HG02798 (cell line): ENCODE measurements around the gene SLC25A22.
A peak's percentile ranks its signal among the peaks of the same experiment; 100 is the strongest.

Experiments used
- ATAC-seq: cut with Tn5 transposase; IDR thresholded peaks from one replicate; pipeline ENCODE4 v1.9.1; 2021; ENCODE audit warnings: mild to moderate bottlenecking; ENCODE audit not compliant: unreplicated experiment, poor library complexity

The SLC25A22 gene

DNA sequence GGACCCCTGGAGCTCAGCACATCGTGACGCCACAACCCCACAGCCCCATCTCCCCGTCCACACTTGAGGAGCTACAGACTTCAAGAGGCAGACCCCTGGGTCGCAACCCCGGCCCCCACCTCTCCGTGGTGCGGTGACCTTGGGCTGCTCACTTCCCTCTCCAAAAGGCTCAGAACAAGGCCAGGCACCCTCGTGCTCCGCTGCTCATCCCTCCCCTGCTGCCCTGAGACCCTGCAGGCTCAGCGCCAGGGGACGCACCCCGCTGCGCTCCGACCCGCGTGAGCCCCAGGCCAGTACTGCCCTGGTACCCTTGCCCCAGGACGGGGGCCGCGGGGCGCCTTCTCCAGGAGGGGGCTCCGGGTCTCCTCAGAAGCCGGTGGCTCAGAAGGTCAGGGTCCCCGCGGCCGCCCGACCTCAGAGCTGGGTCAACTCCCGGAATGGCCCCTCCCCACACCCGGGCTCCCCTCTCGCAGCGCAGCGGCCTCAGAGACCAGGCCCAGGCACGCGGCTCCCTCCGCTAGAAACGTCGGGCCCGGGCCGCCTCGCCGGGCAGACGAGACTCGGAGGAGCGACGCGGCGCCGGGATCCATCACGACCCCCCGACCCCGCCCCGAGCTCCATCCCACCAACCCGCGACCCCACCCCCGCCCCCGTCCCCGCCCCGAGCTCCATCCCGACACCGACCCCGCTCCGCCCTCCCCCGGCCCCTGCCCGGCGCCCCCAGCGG lies 21.4 kb downstream of the SLC25A22 start:
- ATAC-seq: peak; percentile 47

GRCh38 chr11:776263-776560 lies 21.9 kb downstream of the SLC25A22 start:
- ATAC-seq: no peak

DNA sequence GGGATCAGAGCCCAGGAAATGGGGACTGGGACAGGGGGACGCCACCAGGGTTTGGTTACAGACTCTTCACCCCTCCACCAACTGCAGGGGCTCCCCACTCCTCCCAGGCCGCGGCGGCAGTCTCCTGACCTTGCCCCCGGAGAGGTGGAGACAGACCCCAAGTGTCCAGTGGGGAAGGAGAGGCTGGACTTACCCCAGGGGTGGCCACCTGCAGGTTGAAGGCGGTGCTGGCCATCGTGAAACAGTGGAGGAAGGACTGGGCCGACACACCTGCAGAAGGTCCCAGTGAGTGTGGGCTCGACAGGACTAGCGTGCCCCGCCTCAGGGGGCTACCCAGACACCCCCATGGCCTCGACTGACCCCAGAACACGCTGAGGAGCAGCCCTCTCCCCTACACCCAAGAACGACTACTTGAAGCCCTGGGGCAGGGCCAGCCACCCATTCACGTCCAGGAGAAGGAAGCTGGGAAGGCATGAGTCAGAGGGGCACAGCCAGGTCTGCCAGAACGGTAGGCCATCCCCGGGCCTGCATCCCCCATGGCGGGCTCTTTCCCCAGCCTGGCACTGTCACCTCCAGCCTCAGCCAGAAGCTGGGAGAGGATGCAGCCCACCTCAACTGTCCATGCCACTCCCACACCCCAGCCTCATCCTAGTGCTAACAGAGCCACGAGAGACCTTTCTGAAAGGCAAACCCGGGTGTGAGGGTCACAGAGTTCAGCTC lies 23.0 kb downstream of the SLC25A22 start:
- no peak for ATAC-seq

DNA sequence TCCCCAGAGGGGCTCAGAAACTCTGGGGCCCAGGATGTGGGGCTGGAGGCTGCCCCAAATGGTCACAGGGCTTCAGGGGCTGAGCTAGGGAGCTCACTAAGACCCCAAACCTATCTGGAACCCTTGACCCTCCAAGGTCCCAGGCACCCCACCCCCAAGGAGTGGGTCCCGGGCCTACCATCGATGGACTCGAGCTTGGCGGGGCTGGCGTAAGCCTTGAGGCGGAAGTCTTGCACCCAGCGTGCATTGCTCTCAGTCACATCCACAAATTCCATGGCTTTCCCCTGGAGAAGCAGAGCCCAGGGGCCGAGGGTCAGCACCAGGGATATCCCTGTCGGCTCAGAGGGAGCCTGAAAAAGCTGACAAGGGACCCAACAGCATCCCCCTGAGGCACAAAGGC lies 24.3 kb downstream of the SLC25A22 start:
- no peak for ATAC-seq

DNA sequence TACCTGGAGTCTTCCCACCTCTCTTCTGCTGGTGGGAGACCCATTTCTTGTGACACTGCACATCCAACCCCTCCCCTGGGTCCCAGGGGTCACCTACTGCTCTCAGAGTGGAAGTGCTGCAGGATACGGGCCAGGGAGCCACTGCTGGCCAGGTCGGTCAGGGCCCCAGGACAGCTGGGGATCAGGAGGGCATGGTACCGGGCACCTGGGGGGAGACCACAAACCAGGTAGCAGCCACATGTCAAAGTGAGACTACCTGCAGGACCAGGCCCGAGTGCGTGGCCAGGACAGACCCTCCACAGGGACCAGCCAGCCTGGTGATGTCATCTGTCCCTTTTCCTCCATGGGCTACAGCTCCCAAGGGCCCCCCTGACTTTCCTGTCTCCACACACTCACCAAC lies 24.7 kb downstream of the SLC25A22 start:
- no peak for ATAC-seq

DNA sequence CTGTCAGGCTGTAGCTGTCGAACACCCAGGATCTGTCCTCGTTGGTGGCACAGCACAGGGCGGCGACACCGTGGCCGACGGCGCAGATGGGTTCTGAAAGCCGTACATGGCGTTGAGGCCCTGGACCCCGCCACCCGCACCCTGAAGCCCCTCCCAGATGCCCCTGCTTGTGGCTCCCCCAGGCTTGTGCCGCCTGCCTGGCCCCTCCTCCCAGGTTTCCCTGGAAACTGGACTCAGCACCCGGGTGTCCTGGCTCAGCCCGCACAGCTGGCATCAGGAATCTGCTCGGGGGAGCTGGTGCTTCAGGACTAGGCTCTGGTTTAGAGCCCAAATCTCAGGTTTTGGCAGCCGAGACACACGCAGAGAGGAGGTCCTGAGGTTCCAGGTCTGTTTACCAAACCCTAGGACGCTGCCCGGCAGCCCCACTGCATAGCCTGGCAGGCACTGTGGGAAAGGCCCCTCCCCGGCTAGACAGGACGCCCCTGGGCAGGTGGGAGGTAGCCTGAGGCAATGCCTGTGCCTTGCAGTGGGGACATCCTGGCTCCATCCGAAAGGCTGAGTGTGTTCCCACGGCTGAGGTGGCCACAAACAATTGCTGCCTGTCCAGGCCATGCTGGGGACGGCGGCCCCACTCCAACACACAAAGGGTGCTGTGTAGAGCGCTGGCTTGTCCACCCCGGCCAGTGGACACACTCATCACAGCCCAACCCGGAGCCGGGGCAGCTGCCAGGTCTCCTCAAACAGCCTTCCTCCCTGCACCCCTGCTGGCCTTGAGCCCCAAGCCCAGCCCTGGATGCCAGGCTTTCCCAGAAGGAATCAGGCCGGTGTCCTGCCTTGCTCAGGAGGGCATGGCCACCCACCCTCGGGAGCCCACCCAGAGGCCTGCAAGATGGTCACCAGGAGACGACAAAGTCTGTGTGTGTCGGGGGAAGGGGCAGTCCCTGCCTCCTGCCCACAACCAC lies 25.4 kb downstream of the SLC25A22 start:
- ATAC-seq: no peak

DNA sequence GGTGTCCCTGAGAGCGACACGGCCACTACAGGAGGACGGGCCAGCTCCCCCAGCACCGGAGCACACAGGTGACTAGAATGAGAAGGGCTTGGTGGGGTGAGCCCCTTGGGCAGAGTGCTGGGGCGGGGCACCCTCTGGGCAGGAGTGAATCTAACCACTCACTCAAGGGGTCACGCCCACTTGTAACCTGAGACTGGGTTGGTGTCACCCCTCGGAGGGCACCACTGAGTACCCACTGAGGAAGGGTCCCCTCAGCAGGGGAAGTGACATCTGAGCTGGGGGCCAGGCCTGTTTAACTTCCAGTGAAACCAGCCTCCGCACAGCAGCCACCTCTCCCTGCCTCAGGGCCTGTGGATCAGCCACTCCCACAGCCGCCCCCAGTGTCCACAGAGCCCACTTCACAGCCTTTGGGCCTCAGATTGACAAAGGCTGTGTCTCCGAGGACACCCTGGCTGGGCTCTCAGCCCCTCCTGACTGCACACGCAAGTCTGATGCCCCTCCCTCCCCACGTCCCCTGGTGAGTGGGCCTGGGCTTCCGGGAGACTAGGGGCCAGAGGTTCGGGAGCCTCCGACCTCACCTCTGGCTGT lies 26.4 kb downstream of the SLC25A22 start:
- ATAC-seq: no peak

- ATAC-seq: no peak
Measured at GRCh38 chr11:770642-771616, 27.2 kb downstream of the SLC25A22 start.

DNA sequence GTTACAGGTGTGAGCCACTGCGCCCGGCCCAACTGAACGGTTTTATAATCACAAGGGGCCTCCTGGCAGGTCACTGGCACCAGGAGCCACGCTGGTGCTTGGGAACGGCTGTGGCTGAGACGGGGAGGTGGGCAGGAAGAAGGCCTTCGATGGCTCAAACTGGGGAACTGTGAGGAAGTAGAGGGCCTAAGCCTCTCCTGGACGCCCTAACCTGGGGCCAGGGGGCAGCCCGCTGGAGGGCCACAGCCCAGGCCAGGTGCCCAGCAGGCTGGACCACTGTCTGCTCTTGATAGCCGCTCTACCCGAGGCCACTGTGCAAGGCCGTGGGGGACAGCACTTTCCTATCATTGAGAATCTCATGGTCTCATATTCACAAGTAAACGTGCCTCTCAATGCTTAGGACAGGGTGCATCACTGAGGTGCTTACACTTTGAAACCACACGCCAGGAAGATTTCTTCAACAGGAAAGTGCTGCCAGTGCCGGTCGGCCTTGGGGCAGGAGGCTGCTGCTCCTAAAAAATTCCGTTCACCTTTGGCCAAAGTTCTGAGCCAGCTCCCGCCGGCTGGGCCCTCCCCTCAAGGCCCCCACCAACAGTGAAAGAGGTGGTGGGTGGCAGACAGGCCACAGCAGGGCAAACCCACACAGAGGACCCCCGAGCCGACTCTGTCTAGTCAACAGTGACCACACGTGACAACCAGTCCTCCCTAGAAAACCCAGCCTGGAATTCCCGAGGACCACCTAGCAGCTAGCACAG lies 28.0 kb downstream of the SLC25A22 start:
- ATAC-seq: no peak

DNA sequence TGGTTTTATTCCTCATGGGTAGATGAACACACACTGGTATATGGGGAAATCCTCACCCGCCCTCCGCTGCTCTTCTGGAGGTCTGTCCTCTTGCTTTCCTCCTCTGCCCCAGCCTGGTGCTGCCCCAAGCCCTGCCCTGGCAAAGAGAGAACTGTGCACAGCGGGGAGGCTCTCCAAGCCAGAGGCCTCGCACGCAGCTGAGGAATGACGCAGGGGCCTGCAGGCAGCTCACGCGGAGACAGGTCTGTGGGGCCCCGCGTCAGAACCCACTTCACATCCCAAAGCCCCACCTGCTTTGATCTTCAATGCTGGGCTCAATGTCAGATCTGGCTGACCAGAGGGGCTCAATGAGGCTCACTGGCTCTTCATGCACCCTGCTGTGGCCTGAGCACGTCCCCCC lies 30.8 kb downstream of the SLC25A22 start:
- ATAC-seq: no peak

DNA sequence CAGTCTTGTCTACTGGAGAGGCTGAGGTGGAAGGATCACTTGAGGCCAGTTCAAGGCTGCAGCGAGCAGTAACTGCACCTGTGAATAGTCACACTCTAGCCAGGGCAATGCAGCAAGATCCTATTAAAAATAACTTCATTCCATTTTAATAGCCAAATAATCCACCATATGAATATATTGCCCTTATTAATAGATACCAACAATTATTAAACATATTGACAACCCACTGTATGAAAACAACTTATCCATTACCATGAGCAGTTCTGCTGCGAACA lies 31.2 kb downstream of the SLC25A22 start:
- no peak for ATAC-seq

DNA sequence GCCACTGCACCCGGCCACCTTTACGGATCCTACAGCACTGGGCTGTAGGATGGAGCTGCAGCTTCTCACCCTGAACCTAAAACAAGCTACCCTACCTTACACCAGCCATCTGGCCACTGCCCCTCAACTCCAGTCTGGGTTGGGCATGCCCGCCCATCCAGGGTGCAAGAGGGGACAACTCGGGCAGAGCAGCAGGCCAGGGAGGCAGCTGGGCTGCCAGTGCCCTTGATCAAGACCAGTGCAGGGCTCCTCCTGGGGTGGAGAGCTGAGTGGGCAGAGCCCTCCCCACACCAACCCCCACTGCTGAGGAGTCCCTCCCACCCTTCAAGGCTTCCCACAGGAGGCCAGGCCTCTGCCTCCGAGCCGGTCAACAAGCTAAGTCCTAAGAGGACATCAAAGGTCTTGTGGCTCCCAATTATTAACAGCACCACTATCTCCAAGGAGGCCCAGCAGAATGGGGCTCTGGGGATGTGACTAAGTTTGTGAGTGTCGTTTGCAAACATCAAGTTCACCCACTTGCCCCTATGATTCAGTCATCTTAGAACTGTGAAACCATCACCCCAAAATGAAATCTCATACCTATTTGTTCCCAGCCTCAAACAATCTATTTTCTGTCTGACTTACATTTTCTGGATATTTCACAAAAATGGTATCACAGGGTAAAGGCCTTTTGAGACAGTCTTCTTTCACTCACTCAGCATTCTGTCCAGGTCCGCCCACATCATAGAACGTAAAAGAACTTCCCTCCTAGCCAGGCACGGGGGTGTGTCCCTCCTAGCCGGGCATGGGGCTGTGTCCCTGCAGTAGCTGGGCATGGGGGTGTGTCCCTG lies 31.8 kb downstream of the SLC25A22 start:
- no peak for ATAC-seq

DNA sequence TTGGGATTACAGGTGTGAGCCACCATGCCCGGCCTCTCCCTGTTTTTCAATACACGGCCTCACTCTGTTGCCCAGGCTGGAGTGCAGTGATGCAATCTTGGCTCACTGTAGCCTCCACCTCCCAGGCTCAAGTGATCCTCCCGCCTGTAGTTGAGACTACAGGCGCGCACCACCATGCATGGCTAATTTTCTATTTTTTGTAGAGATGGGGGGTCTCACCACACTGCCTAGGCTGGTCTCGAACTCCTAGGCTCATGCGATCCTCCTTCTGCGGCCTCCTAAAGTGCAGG lies 32.3 kb downstream of the SLC25A22 start:
- no peak for ATAC-seq

- ATAC-seq: no peak
Measured at GRCh38 chr11:765025-765801, 32.9 kb downstream of the SLC25A22 start.

GRCh38 chr11:764322-765024 lies 33.6 kb downstream of the SLC25A22 start:
- ATAC-seq: no peak

DNA sequence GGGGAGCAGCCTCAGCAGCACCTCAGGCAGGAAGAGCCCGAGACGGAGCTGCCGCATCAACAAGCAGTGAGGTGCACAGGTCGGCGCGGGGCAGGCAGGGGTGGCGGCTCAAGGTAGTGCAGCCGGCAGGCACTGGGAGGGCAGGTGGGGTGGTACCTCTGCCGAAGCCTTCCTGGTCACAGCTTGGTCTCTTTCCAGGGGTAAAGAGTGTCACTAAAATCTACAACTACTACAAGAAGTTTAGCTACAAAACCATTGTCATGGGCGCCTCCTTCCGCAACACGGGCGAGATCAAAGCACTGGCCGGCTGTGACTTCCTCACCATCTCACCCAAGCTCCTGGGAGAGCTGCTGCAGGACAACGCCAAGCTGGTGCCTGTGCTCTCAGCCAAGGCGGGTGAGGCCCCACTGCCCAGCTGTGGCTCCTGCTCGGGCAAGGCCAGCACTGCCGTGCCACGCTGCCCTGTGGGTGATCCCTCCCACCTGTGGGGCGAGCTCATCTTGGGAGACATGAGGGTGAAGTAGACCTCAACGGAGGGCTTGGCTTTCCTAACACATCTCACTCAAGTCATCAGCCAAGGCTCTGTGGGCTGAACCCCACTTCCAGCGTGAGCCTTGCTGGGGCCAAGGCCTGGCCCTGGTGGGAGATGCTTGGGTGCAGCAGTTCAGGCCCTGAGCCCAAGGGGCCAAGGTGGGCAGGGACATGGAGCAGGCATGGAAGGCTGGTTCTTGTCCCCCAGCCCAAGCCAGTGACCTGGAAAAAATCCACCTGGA lies 34.3 kb downstream of the SLC25A22 start:
- ATAC-seq: no peak
